ENCODE results near the gene ARHGEF19. TPM values are rescaled to one million over a fixed set of nuclear protein-coding genes. Genes with fewer than 3 reads are reported as not detected.
"Not testable (repeated sequence)": the region's sequence is repeated elsewhere in the genome, so short reads cannot be mapped to it uniquely, and the experiment has no call there.

The ARHGEF19 gene
- total and polyA plus RNA-seq, 2 donors from 2014 or later, result 3.5 to 8.2 TPM

DNA sequence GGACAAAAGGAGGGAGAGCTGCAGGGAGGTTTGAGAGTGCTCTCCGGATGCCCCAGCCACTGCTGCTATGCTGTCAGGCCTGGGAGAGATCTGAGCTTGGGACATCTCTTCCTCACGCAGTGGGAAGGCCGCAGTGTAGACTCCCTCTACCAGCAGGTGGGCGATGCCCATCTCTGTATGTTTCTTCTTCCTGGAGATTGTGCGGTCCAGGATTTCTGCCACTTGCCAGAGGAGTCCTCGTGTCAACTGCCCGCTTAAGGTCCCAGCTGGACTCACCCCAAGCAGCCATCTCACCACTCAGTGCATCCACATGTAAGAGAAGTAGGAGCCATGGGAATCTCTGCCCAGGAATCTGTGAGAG is 13.7 kb upstream of the ARHGEF19 start:
- Histone ChIP-seq H3K27me3 (ENCODE audit: control insufficient read depth, insufficient read depth, low read length) (peaks cover 5% of the 10 kb centered on the region), H3K9ac (ENCODE audit: low read length in 3 of 3) (peak overlapping the region in 1 of 3 donors; percentile 46), H3K4me1 (ENCODE audit: control insufficient read depth in 2 of 3, insufficient read depth in 2 of 3, low read depth in 1 of 3, low read length in 3 of 3) (peaks cover 0 to 6% (median 0%) of the 10 kb centered on the region in 3 donors), H3K4me3 (ENCODE audit: low read length in 3 of 3) (peak overlapping the region in 1 of 3 donors; percentile 37), H3K36me3 (ENCODE audit: control insufficient read depth in 2 of 3, insufficient read depth in 3 of 3, low read length in 3 of 3) (no peaks in the 10 kb centered on the region), H3K27ac (ENCODE audit: low read depth in 2 of 2, low read length in 2 of 2) (peak overlapping the region in 1 of 2 donors; percentile 47), H3K9me3 (ENCODE audit: control insufficient read depth in 2 of 3, insufficient read depth in 1 of 3, low read length in 3 of 3) (no peaks in the 10 kb centered on the region)
- DNase-seq, result peak in 1 of 5 donors; percentile 37
- intact Hi-C loops (cut with DNase I), result no loop called here
- FAIRE-seq, result no peak
- TF ChIP-seq, protein P1, sequence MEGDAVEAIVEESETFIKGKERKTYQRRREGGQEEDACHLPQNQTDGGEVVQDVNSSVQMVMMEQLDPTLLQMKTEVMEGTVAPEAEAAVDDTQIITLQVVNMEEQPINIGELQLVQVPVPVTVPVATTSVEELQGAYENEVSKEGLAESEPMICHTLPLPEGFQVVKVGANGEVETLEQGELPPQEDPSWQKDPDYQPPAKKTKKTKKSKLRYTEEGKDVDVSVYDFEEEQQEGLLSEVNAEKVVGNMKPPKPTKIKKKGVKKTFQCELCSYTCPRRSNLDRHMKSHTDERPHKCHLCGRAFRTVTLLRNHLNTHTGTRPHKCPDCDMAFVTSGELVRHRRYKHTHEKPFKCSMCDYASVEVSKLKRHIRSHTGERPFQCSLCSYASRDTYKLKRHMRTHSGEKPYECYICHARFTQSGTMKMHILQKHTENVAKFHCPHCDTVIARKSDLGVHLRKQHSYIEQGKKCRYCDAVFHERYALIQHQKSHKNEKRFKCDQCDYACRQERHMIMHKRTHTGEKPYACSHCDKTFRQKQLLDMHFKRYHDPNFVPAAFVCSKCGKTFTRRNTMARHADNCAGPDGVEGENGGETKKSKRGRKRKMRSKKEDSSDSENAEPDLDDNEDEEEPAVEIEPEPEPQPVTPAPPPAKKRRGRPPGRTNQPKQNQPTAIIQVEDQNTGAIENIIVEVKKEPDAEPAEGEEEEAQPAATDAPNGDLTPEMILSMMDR (IDR thresholded peaks at IDR 0.05; ENCODE audit: borderline replicate concordance, extremely low read depth, insufficient read depth), result no peak

DNA sequence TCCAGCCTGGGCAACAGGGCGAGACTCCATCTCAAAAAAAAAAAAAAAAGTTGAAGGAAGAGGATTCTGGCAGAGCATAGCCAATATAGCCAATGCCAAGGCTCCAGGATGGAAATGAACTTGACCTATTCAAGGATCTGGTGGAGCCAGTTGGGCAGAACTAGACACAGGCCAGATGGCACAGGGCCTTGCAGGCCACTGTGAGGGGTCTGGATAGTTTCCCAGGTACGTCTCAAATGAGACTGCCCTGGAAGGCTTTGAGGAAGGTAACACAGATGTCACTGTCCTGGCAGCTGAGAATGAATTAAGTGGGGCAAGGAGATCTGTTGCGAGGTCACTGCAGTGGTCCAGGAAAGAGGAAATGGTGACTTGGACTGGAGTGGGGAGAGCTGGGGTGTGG is 12.0 kb upstream of the ARHGEF19 start:
- H3K9me3 ChIP-seq (ENCODE audit: control insufficient read depth in 2 of 3, insufficient read depth in 1 of 3, low read length in 3 of 3), result no peaks in the 10 kb centered on the region
- H3K36me3 ChIP-seq (ENCODE audit: control insufficient read depth in 2 of 3, insufficient read depth in 3 of 3, low read length in 3 of 3), result no peaks in the 10 kb centered on the region
- H3K27me3 ChIP-seq (ENCODE audit: control insufficient read depth, insufficient read depth, low read length), result peaks cover 5% of the 10 kb centered on the region
- no peak overlapping the region for H3K4me3 ChIP-seq (ENCODE audit: low read length in 3 of 3)
- FAIRE-seq, result no peak
- H3K27ac ChIP-seq (ENCODE audit: low read depth in 2 of 2, low read length in 2 of 2), result no peak overlapping the region
- H3K9ac ChIP-seq (ENCODE audit: low read length in 3 of 3), result no peak overlapping the region
- H3K4me1 ChIP-seq (ENCODE audit: control insufficient read depth in 2 of 3, insufficient read depth in 2 of 3, low read depth in 1 of 3, low read length in 3 of 3), result peaks cover 0 to 6% (median 0%) of the 10 kb centered on the region in 3 donors
- intact Hi-C loops (cut with DNase I), result no loop called here
- TF ChIP-seq, protein P1 (IDR thresholded peaks at IDR 0.05; ENCODE audit: borderline replicate concordance, extremely low read depth, insufficient read depth), result no peak
- no peak for DNase-seq

DNA sequence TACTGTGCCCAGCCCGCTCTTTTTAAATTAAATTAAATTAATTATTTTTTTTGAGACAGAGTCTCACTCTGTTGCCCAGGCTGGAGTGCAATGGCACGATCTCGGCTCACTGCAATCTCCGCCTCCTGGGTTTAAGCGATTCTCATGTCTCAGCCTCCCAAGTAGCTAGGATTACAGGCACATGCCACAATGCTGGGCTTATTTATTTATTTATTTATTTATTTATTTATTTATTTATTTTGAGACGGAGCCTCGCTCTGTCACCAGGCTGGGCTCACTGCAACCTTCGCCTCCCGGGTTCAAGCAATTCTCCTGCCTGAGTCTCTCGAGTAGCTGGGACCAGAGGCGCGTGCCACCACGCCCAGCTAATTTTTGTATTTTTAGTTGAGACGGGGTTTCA is 10.3 kb upstream of the ARHGEF19 start:
- intact Hi-C loops (cut with DNase I); H3K27ac ChIP-seq (ENCODE audit: low read depth in 2 of 2, low read length in 2 of 2); FAIRE-seq; H3K9me3 ChIP-seq (ENCODE audit: control insufficient read depth in 2 of 3, insufficient read depth in 1 of 3, low read length in 3 of 3); H3K4me3 ChIP-seq (ENCODE audit: low read length in 3 of 3); H3K4me1 ChIP-seq (ENCODE audit: control insufficient read depth in 2 of 3, insufficient read depth in 2 of 3, low read depth in 1 of 3, low read length in 3 of 3); DNase-seq; H3K27me3 ChIP-seq (ENCODE audit: control insufficient read depth, insufficient read depth, low read length); H3K36me3 ChIP-seq (ENCODE audit: control insufficient read depth in 2 of 3, insufficient read depth in 3 of 3, low read length in 3 of 3); H3K9ac ChIP-seq (ENCODE audit: low read length in 3 of 3): not testable (repeated sequence)

DNA sequence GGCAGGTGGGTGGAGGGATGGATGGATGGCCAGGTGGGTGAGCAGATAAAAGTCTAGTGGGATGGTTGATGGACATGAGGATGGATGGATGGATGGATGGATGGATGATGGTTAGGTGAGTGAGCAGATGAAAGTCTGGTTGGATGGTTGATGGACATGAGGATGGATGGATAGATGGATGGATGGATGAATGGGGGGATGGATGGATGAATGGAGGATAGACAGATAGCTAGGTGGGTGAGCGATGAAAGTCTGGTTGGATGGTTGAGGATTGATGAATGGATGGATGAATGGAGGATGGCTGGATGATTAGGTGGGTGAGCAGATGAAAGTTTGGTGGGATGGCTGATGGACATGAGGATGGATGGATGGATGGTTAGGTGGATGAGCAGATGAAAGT is 9.0 kb upstream of the ARHGEF19 start:
- H3K27me3 ChIP-seq (ENCODE audit: control insufficient read depth, insufficient read depth, low read length), result no peaks in the 10 kb centered on the region
- intact Hi-C loops (cut with DNase I), result no loop called here
- H3K9me3 ChIP-seq (ENCODE audit: control insufficient read depth in 2 of 3, insufficient read depth in 1 of 3, low read length in 3 of 3), result no peaks in the 10 kb centered on the region
- H3K36me3 ChIP-seq (ENCODE audit: control insufficient read depth in 2 of 3, insufficient read depth in 3 of 3, low read length in 3 of 3), result no peaks in the 10 kb centered on the region
- no peak overlapping the region for H3K4me3 ChIP-seq (ENCODE audit: low read length in 3 of 3)
- DNase-seq (no peak), FAIRE-seq (no peak)
- TF ChIP-seq, protein P1 (IDR thresholded peaks at IDR 0.05; ENCODE audit: borderline replicate concordance, extremely low read depth, insufficient read depth), result no peak
- H3K4me1 ChIP-seq (ENCODE audit: control insufficient read depth in 2 of 3, insufficient read depth in 2 of 3, low read depth in 1 of 3, low read length in 3 of 3), result peaks cover 0 to 9% (median 0%) of the 10 kb centered on the region in 3 donors
- H3K9ac ChIP-seq (ENCODE audit: low read length in 3 of 3), result no peak overlapping the region
- H3K27ac ChIP-seq (ENCODE audit: low read depth in 2 of 2, low read length in 2 of 2), result no peak overlapping the region

Data from kidney (tissue), 14 donors.